ENCODE results near the gene RAB8B. TPM values are rescaled to one million over a fixed set of nuclear protein-coding genes. Genes with fewer than 3 reads are reported as not detected.

Gene RAB8B
- total and polyA plus RNA-seq, 2 of the 13 experiments (the other 11 are each of a cell fraction or from before 2014, with no cell fraction given) = 6.8 to 14.2 TPM

DNA sequence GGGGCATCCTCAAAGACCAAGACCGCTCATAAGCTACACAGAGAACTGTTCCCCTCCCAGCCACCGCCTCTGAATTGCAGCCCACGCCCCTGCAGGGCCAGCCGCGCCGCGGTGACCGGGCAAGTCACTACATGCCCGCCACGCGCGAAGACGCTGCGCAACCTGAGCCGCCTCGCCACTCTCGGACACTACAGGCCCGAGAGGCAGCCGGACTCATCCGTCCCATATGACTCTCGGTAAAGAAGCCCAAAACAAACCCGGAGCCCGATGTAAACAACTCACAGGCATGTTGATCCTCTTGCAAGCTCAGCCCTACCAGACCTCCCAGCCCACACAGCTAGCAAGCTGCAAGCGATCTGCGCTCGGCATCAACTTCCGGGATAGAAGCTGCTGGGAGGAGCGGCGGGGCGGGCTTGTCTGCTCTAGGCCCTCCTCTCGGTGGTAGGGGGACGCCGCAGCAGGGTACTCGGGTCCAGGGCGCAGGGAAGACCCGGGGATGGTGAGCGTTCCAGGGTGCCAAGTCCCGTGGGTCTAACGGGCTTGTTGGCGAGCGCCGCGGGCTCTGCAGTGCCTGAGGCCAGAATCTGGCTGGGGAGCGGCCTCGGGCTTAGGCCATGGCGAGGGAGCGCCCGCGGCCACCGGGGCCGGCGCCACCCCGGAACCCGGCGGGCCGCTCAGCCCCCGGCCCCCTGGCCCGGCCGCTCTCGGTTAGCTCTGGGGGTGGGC, 32.1 kb upstream of the RAB8B start, which contains the start of gene RPS27L (continued):
- TF ChIP-seq ZNF496 (CRISPR knock-in tag; IDR thresholded peaks at IDR 0.05; ENCODE audit: insufficient replicate concordance) (no peak), SIN3A (IDR thresholded peaks at IDR 0.05; ENCODE audit: borderline replicate concordance, low read depth, low read length) (peak; percentile 93), ZNF337 (CRISPR knock-in tag; IDR thresholded peaks at IDR 0.05; ENCODE audit: borderline replicate concordance, low read depth) (no peak), RFX3 (CRISPR knock-in tag; IDR thresholded peaks at IDR 0.05) (no peak), ZNF782 (CRISPR knock-in tag; IDR thresholded peaks at IDR 0.05; ENCODE audit: borderline replicate concordance) (no peak), TAF15 (IDR thresholded peaks at IDR 0.05; ENCODE audit: low read depth, low read length, poor library complexity, severe bottlenecking) (no peak), GATA4 (IDR thresholded peaks at IDR 0.05; ENCODE audit: borderline replicate concordance, low read depth) (peak; percentile 71), PRMT3 (CRISPR knock-in tag; IDR thresholded peaks at IDR 0.05; ENCODE audit: borderline replicate concordance, low read depth) (no peak), EHMT2 (IDR thresholded peaks at IDR 0.05; ENCODE audit: borderline replicate concordance, low read depth, low read length) (no peak), ZBTB21 (CRISPR knock-in tag; IDR thresholded peaks at IDR 0.05) (no peak), ZKSCAN8 (CRISPR knock-in tag; IDR thresholded peaks at IDR 0.05; ENCODE audit: borderline replicate concordance) (0 out of 2 replicates have a peak, but pooled peaks have one; percentile 54), ZNF780A (CRISPR knock-in tag; IDR thresholded peaks at IDR 0.05) (peak; percentile 70; the same call in 1 of the 2 replicates)
- TF ChIP-seq, protein P1, sequence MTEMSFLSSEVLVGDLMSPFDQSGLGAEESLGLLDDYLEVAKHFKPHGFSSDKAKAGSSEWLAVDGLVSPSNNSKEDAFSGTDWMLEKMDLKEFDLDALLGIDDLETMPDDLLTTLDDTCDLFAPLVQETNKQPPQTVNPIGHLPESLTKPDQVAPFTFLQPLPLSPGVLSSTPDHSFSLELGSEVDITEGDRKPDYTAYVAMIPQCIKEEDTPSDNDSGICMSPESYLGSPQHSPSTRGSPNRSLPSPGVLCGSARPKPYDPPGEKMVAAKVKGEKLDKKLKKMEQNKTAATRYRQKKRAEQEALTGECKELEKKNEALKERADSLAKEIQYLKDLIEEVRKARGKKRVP (CRISPR knock-in tag; IDR thresholded peaks at IDR 0.05) = peak in 1 of 2 experiments; percentile 80; a peak in 2 of 4 replicates
- TF ChIP-seq, protein P2, sequence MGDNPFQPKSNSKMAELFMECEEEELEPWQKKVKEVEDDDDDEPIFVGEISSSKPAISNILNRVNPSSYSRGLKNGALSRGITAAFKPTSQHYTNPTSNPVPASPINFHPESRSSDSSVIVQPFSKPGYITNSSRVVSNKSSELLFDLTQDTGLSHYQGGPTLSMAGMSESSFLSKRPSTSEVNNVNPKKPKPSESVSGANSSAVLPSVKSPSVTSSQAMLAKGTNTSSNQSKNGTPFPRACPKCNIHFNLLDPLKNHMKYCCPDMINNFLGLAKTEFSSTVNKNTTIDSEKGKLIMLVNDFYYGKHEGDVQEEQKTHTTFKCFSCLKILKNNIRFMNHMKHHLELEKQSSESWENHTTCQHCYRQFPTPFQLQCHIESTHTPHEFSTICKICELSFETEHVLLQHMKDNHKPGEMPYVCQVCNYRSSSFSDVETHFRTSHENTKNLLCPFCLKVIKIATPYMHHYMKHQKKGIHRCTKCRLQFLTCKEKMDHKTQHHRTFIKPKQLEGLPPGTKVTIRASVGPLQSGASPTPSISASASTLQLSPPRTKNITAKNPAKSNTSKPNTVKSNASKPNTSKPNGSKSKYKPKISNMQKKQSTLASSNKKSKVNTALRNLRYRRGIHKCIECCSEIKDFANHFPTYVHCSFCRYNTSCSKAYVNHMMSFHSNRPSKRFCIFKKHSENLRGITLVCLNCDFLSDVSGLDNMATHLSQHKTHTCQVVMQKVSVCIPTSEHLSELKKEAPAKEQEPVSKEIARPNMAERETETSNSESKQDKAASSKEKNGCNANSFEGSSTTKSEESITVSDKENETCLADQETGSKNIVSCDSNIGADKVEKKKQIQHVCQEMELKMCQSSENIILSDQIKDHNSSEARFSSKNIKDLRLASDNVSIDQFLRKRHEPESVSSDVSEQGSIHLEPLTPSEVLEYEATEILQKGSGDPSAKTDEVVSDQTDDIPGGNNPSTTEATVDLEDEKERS (CRISPR knock-in tag; IDR thresholded peaks at IDR 0.05) = no peak; the same call in 1 of the 2 replicates
- TF ChIP-seq, protein P3, sequence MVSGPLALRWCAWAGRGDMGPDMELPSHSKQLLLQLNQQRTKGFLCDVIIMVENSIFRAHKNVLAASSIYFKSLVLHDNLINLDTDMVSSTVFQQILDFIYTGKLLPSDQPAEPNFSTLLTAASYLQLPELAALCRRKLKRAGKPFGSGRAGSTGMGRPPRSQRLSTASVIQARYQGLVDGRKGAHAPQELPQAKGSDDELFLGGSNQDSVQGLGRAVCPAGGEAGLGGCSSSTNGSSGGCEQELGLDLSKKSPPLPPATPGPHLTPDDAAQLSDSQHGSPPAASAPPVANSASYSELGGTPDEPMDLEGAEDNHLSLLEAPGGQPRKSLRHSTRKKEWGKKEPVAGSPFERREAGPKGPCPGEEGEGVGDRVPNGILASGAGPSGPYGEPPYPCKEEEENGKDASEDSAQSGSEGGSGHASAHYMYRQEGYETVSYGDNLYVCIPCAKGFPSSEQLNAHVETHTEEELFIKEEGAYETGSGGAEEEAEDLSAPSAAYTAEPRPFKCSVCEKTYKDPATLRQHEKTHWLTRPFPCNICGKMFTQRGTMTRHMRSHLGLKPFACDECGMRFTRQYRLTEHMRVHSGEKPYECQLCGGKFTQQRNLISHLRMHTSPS (CRISPR knock-in tag; IDR thresholded peaks at IDR 0.05; ENCODE audit: low read depth) = peak; percentile 71; the same call in 1 of the 2 replicates
- TF ChIP-seq, protein P4, sequence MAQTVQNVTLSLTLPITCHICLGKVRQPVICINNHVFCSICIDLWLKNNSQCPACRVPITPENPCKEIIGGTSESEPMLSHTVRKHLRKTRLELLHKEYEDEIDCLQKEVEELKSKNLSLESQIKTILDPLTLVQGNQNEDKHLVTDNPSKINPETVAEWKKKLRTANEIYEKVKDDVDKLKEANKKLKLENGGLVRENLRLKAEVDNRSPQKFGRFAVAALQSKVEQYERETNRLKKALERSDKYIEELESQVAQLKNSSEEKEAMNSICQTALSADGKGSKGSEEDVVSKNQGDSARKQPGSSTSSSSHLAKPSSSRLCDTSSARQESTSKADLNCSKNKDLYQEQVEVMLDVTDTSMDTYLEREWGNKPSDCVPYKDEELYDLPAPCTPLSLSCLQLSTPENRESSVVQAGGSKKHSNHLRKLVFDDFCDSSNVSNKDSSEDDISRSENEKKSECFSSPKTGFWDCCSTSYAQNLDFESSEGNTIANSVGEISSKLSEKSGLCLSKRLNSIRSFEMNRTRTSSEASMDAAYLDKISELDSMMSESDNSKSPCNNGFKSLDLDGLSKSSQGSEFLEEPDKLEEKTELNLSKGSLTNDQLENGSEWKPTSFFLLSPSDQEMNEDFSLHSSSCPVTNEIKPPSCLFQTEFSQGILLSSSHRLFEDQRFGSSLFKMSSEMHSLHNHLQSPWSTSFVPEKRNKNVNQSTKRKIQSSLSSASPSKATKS (CRISPR knock-in tag; IDR thresholded peaks at IDR 0.05) = no peak
- TF ChIP-seq, protein P5, sequence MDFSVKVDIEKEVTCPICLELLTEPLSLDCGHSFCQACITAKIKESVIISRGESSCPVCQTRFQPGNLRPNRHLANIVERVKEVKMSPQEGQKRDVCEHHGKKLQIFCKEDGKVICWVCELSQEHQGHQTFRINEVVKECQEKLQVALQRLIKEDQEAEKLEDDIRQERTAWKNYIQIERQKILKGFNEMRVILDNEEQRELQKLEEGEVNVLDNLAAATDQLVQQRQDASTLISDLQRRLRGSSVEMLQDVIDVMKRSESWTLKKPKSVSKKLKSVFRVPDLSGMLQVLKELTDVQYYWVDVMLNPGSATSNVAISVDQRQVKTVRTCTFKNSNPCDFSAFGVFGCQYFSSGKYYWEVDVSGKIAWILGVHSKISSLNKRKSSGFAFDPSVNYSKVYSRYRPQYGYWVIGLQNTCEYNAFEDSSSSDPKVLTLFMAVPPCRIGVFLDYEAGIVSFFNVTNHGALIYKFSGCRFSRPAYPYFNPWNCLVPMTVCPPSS (IDR thresholded peaks at IDR 0.05) = no peak

Measured in HepG2 (cell line).